Activated naive CD8-positive, alpha-beta T cell treated with anti-CD3 and anti-CD28 coated beads, Interleukin-2, amount 50 U/mL, for 24 hours (primary cell): Measurements from ENCODE around the gene ZNF821.
A peak's percentile ranks its signal among the peaks of the same experiment; 100 is the strongest.
"Not testable (repeated sequence)": the region's sequence is repeated elsewhere in the genome, so short reads cannot be mapped to it uniquely, and the experiment has no call there.

Experiments
- ATAC-seq: fragments of 150-1000 bp; cut with Tn5 transposase; one replicate; pipeline ENCODE4 v1.10.0; 2021
- DNase-seq: peaks from one replicate; pipeline ENCODE4 v3.0.0; 2021
- H3K27ac Mint-ChIP-seq: one replicate; pipeline ENCODE4 v1.8.0; 2021; ENCODE audit warnings: mild to moderate bottlenecking, mixed read lengths
- H3K27me3 Mint-ChIP-seq: one replicate; pipeline ENCODE4 v1.8.0; 2021; ENCODE audit warnings: mixed read lengths
- H3K36me3 Mint-ChIP-seq: one replicate; pipeline ENCODE4 v1.8.0; 2021; ENCODE audit warnings: low read depth, mixed read lengths
- H3K4me1 Mint-ChIP-seq: one replicate; pipeline ENCODE4 v1.8.0; 2021; ENCODE audit warnings: mixed read lengths
- H3K4me3 Mint-ChIP-seq: one replicate; pipeline ENCODE4 v1.8.0; 2021; ENCODE audit warnings: mild to moderate bottlenecking, moderate library complexity, mixed read lengths
- H3K9me3 Mint-ChIP-seq: one replicate; pipeline ENCODE4 v1.8.0; 2021; ENCODE audit warnings: mixed read lengths

ZNF821 gene

GRCh38 chr16:71893888-71894228 is 9.9 kb upstream of the ZNF821 start:
- no peak for DNase-seq
- H3K4me3 Mint-ChIP-seq = peak overlapping the region; percentile 96
- H3K36me3 Mint-ChIP-seq = peaks cover 5% of the 10 kb centered on the region
- H3K4me1 Mint-ChIP-seq = peaks cover 29% of the 10 kb centered on the region
- peak overlapping the region; percentile 94 for H3K27ac Mint-ChIP-seq
- H3K9me3 Mint-ChIP-seq = no peaks in the 10 kb centered on the region
- H3K27me3 Mint-ChIP-seq = no peaks in the 10 kb centered on the region
- ATAC-seq = no peak

GRCh38 chr16:71889147-71889546 is 5.2 kb upstream of the ZNF821 start:
- Mint-ChIP-seq H3K4me1 (peaks cover 16% of the 10 kb centered on the region), H3K27me3 (peaks cover 5% of the 10 kb centered on the region), H3K9me3 (no peaks in the 10 kb centered on the region), H3K4me3 (no peak overlapping the region), H3K27ac (no peak overlapping the region), H3K36me3 (no peaks in the 10 kb centered on the region)
- ATAC-seq = no peak
- no peak for DNase-seq

- H3K4me1 Mint-ChIP-seq = peaks cover 43% of the 10 kb centered on the region
- H3K9me3 Mint-ChIP-seq = no peaks in the 10 kb centered on the region
- peaks cover 5% of the 10 kb centered on the region for H3K27me3 Mint-ChIP-seq
- DNase-seq (no peak), ATAC-seq (no peak)
- H3K4me3 Mint-ChIP-seq = peak overlapping the region; percentile 84
- no peak overlapping the region for H3K27ac Mint-ChIP-seq
- H3K36me3 Mint-ChIP-seq = no peaks in the 10 kb centered on the region
These were observed 1.3 kb upstream of the ZNF821 start for GRCh38 chr16:71885261-71885650.

- peaks cover 2% of the 10 kb centered on the region for H3K36me3 Mint-ChIP-seq
- no peaks in the 10 kb centered on the region for H3K9me3 Mint-ChIP-seq
- DNase-seq (peak; percentile 64), ATAC-seq (peak; percentile 23)
- peak overlapping the region; percentile 79 for H3K4me3 Mint-ChIP-seq
- H3K4me1 Mint-ChIP-seq = peaks cover 47% of the 10 kb centered on the region
- peaks cover 5% of the 10 kb centered on the region for H3K27me3 Mint-ChIP-seq
- peak overlapping the region; percentile 63 for H3K27ac Mint-ChIP-seq
These were observed 674 bp downstream of the ZNF821 start for GRCh38 chr16:71883168-71883848.

- peaks cover 5% of the 10 kb centered on the region for H3K27me3 Mint-ChIP-seq
- H3K9me3 Mint-ChIP-seq = no peaks in the 10 kb centered on the region
- peak overlapping the region; percentile 79 for H3K4me3 Mint-ChIP-seq
- peaks cover 47% of the 10 kb centered on the region for H3K4me1 Mint-ChIP-seq
- H3K36me3 Mint-ChIP-seq = peaks cover 2% of the 10 kb centered on the region
- peak; percentile 77 for DNase-seq
- peak; percentile 2 for ATAC-seq
- peak overlapping the region; percentile 63 for H3K27ac Mint-ChIP-seq
These were observed 1.3 kb downstream of the ZNF821 start for GRCh38 chr16:71882505-71883167.

- peaks cover 42% of the 10 kb centered on the region for H3K4me1 Mint-ChIP-seq
These were observed 3.8 kb downstream of the ZNF821 start for GRCh38 chr16:71880176-71880575.

GRCh38 chr16:71878911-71879310 is 5.1 kb downstream of the ZNF821 start:
- H3K4me1 Mint-ChIP-seq = peaks cover 34% of the 10 kb centered on the region
- ATAC-seq = no peak
- peaks cover 4% of the 10 kb centered on the region for H3K36me3 Mint-ChIP-seq
- no peak for DNase-seq
- no peak overlapping the region for H3K27ac Mint-ChIP-seq
- H3K27me3 Mint-ChIP-seq = no peaks in the 10 kb centered on the region
- no peaks in the 10 kb centered on the region for H3K9me3 Mint-ChIP-seq
- H3K4me3 Mint-ChIP-seq = no peak overlapping the region

More at GRCh38 chr16:71880176-71880575, 3.8 kb downstream of the ZNF821 start:
- no peaks in the 10 kb centered on the region for H3K9me3 Mint-ChIP-seq
- DNase-seq = no peak
- H3K27me3 Mint-ChIP-seq = peaks cover 3% of the 10 kb centered on the region
- no peak overlapping the region for H3K27ac Mint-ChIP-seq
- ATAC-seq = no peak
- no peak overlapping the region for H3K4me3 Mint-ChIP-seq
- H3K36me3 Mint-ChIP-seq = peaks cover 2% of the 10 kb centered on the region

GRCh38 chr16:71873199-71873598 is 10.8 kb downstream of the ZNF821 start:
- no peak overlapping the region for H3K27ac Mint-ChIP-seq
- H3K27me3 Mint-ChIP-seq = no peaks in the 10 kb centered on the region
- no peak overlapping the region for H3K4me3 Mint-ChIP-seq
- H3K9me3 Mint-ChIP-seq = no peaks in the 10 kb centered on the region
- peaks cover 20% of the 10 kb centered on the region for H3K4me1 Mint-ChIP-seq
- DNase-seq = no peak
- ATAC-seq = no peak
- H3K36me3 Mint-ChIP-seq = peaks cover 9% of the 10 kb centered on the region

GRCh38 chr16:71870818-71871217 is 13.2 kb downstream of the ZNF821 start:
- Mint-ChIP-seq H3K4me1 (peaks cover 20% of the 10 kb centered on the region), H3K27ac (no peak overlapping the region), H3K36me3 (peaks cover 9% of the 10 kb centered on the region), H3K9me3 (no peaks in the 10 kb centered on the region), H3K27me3 (no peaks in the 10 kb centered on the region), H3K4me3 (no peak overlapping the region)
- ATAC-seq (no peak), DNase-seq (no peak)

- Mint-ChIP-seq H3K4me3 (no peak overlapping the region), H3K27ac (no peak overlapping the region), H3K4me1 (peaks cover 35% of the 10 kb centered on the region), H3K27me3 (no peaks in the 10 kb centered on the region), H3K36me3 (peaks cover 9% of the 10 kb centered on the region), H3K9me3 (no peaks in the 10 kb centered on the region)
- DNase-seq = no peak
- ATAC-seq = no peak
These were observed 14.9 kb downstream of the ZNF821 start for GRCh38 chr16:71869089-71869488.

- Mint-ChIP-seq H3K36me3 (peaks cover 9% of the 10 kb centered on the region), H3K27me3 (no peaks in the 10 kb centered on the region), H3K27ac (no peak overlapping the region), H3K4me3 (no peak overlapping the region), H3K4me1 (peaks cover 31% of the 10 kb centered on the region), H3K9me3 (no peaks in the 10 kb centered on the region)
- DNase-seq (no peak), ATAC-seq (no peak)
These were observed 16.0 kb downstream of the ZNF821 start for GRCh38 chr16:71867939-71868338.

GRCh38 chr16:71867175-71867574 is 16.8 kb downstream of the ZNF821 start:
- not testable (repeated sequence) for DNase-seq, H3K27me3 Mint-ChIP-seq, H3K9me3 Mint-ChIP-seq, H3K36me3 Mint-ChIP-seq, H3K27ac Mint-ChIP-seq, H3K4me3 Mint-ChIP-seq, ATAC-seq
- peaks cover 25% of the 10 kb centered on the region for H3K4me1 Mint-ChIP-seq

GRCh38 chr16:71865173-71865863 is 18.7 kb downstream of the ZNF821 start:
- no peaks in the 10 kb centered on the region for H3K27me3 Mint-ChIP-seq
- peaks cover 20% of the 10 kb centered on the region for H3K4me1 Mint-ChIP-seq
- no peak overlapping the region for H3K4me3 Mint-ChIP-seq
- H3K36me3 Mint-ChIP-seq = peaks cover 7% of the 10 kb centered on the region
- H3K27ac Mint-ChIP-seq = peak overlapping the region; percentile 52
- ATAC-seq (peak; percentile 85), DNase-seq (no peak)
- H3K9me3 Mint-ChIP-seq = no peaks in the 10 kb centered on the region

- Mint-ChIP-seq H3K27ac (no peak overlapping the region), H3K36me3 (peaks cover 2% of the 10 kb centered on the region), H3K9me3 (no peaks in the 10 kb centered on the region), H3K27me3 (no peaks in the 10 kb centered on the region), H3K4me3 (no peak overlapping the region), H3K4me1 (peaks cover 16% of the 10 kb centered on the region)
- DNase-seq = no peak
- no peak for ATAC-seq
These were observed 20.0 kb downstream of the ZNF821 start for GRCh38 chr16:71863995-71864394.
